T-helper 17 cell (primary cell): ENCODE results near the gene HADHA. TPM values are rescaled to one million over a fixed set of nuclear protein-coding genes. Genes with fewer than 3 reads are reported as not detected.

Source experiments
- ATAC-seq: fragments of 150-1000 bp; cut with Tn5 transposase; 2 replicates; pipeline ENCODE4 v1.10.0; 2021; ENCODE audit warnings: mild to moderate bottlenecking, moderate library complexity
- DNase-seq, 3 donors: peaks; one replicate each; pipeline versions ENCODE4 v3.0.0 to v3.0.0-alpha.2; 2020 to 2021
- H3K9me3 ChIP-seq: one replicate; pipeline ENCODE4 v1.7.0; 2013; ENCODE audit warnings: low read length, mild to moderate bottlenecking; ENCODE audit not compliant: control insufficient read depth, poor library complexity, severe bottlenecking
- H3K27ac Mint-ChIP-seq: one replicate; pipeline ENCODE4 v1.8.0; 2022; ENCODE audit warnings: mild to moderate bottlenecking, moderate library complexity, mixed read lengths
- H3K27me3 Mint-ChIP-seq: one replicate; pipeline ENCODE4 v1.8.0; 2022; ENCODE audit warnings: mixed read lengths
- H3K36me3 Mint-ChIP-seq: one replicate; pipeline ENCODE4 v1.8.0; 2022; ENCODE audit warnings: low read depth, mixed read lengths
- H3K4me1 Mint-ChIP-seq: one replicate; pipeline ENCODE4 v1.8.0; 2022; ENCODE audit warnings: mild to moderate bottlenecking, mixed read lengths
- H3K4me3 Mint-ChIP-seq: one replicate; pipeline ENCODE4 v1.8.0; 2022; ENCODE audit warnings: mild to moderate bottlenecking, moderate library complexity, mixed read lengths
- total RNA-seq, 4 donors: library from RNA in 2 of 4; stranded (reverse) in 2 of 4; gene quantifications; one replicate each; pipeline ENCODE4 v1.2.3 and lab custom pipeline; 2022 to 2026

Gene HADHA
- total RNA-seq, 2 donors from 2014 or later = 77.7 to 78.5 TPM

DNA sequence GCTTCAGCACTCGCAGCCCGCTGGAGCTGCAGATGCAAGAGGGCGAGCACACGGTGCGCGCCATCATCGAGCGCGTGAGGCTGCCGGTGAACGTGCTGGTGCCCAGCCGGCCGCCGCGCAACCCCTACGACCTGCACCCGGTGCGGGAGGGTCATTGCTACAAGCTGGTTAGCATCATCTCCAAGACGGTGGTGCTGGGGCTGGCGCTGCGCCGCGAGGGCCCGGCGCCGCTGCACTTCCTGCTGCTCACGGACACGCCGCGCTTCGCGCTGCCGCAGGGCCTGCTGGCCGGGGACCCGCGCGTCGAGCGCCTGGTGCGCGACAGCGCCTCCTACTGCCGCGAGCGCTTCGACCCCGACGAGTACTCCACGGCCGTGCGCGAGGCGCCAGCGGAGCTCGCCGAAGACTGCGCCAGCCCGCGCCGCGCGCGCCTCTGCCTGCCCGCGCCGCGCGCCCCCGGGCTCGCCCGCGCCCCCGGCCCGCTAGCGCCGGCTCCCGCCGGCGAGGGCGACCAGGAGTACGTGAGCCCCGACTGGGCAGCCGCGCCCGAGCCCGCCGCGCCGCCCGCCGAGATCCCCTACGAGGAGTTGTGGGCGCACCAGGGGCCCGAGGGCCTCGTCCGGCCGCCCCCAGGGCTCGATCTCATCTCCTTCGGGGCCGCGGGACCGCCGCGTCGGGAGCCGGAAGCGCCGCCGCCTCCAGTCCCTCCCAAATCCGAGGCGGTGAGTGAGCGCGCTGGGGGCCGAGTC, 59.7 kb downstream of the HADHA start:
- DNase-seq (peak; percentile 75 to 87 (median 78)), ATAC-seq (peak; percentile 99)
- H3K9me3 ChIP-seq = no peaks in the 10 kb centered on the region
- Mint-ChIP-seq H3K4me1 (peaks cover 23% of the 10 kb centered on the region), H3K4me3 (peak overlapping the region; percentile 84), H3K27ac (no peak overlapping the region), H3K27me3 (peaks cover 16% of the 10 kb centered on the region), H3K36me3 (peaks cover 3% of the 10 kb centered on the region)

- Mint-ChIP-seq H3K27me3 (peaks cover 16% of the 10 kb centered on the region), H3K36me3 (peaks cover 3% of the 10 kb centered on the region), H3K4me3 (peak overlapping the region; percentile 83), H3K4me1 (peaks cover 24% of the 10 kb centered on the region), H3K27ac (no peak overlapping the region)
- ATAC-seq = no peak
- no peak for DNase-seq
- no peaks in the 10 kb centered on the region for H3K9me3 ChIP-seq
Observed at GRCh38 chr2:26184121-26184520, 60.3 kb downstream of the HADHA start.

DNA sequence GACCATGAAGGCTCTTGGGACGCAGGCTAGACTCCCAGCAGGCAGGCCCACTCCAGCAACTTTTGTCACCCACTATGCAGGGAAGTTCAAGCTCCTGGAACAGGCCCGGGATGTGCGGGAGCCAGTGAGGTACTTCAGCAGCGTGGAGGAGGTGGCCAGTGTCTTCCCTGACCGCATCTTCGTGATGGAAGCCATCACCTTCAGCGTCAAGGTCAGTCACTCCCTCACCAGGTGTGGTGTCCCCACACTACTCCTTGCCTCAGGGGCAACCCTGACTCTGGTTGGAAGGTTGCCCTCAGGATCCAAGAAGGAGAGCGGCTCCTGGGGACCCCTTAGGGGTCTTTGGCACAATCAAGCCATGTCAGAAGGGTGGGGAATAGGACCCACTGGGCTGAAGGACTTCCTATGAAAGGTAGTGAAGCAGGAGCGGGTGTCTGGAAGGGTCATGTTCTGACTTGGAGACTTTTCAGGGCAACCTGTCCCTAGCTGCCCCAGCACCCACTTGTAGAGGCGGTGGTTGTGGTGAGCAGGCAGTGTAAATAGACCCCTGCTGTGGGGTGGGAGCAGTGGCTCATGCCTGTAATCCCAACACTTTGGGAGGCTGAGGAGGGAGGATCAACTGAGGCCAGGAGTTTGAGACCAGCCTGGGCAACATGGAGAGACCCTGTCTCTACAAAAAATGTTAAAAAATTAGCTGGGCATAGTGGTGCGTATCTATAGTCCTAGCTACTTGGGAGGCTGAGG, 61.4 kb downstream of the HADHA start:
- peaks cover 3% of the 10 kb centered on the region for H3K36me3 Mint-ChIP-seq
- peaks cover 24% of the 10 kb centered on the region for H3K4me1 Mint-ChIP-seq
- H3K27ac Mint-ChIP-seq = no peak overlapping the region
- peak overlapping the region; percentile 19 for H3K4me3 Mint-ChIP-seq
- H3K9me3 ChIP-seq = no peaks in the 10 kb centered on the region
- DNase-seq = no peak
- peaks cover 16% of the 10 kb centered on the region for H3K27me3 Mint-ChIP-seq
- no peak for ATAC-seq

- peaks cover 24% of the 10 kb centered on the region for H3K4me1 Mint-ChIP-seq
- DNase-seq (no peak), ATAC-seq (no peak)
- no peak overlapping the region for H3K4me3 Mint-ChIP-seq
- peaks cover 16% of the 10 kb centered on the region for H3K27me3 Mint-ChIP-seq
- no peak overlapping the region for H3K27ac Mint-ChIP-seq
- H3K36me3 Mint-ChIP-seq = peaks cover 3% of the 10 kb centered on the region
- no peaks in the 10 kb centered on the region for H3K9me3 ChIP-seq
Observed at GRCh38 chr2:26182441-26182840, 62.0 kb downstream of the HADHA start.

DNA sequence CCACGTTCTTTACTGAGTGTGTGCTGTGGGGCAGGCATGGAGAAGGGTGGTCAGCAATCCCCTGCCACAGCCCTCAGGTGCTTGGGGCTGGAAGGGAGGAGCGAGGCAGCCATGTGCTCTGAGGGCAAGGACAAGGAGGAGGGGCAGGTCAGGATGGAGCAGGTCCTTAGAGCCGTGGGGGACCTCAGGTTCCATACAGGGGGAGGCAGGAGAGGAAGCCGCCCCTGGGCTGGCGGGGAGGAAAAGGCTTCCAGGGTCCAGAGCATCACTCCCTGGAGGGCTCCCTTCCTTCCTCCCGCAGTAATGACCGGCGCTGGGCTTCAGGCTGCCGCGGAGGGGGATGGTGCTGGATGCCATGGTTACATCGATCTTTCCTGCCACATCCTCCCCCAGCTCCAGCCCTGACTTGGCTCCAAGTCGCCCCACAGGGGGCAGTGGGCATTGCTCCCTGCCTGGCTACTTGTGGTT, 65.0 kb downstream of the HADHA start:
- DNase-seq = no peak
- H3K27ac Mint-ChIP-seq = no peak overlapping the region
- H3K4me1 Mint-ChIP-seq = peaks cover 16% of the 10 kb centered on the region
- peaks cover 3% of the 10 kb centered on the region for H3K36me3 Mint-ChIP-seq
- peaks cover 28% of the 10 kb centered on the region for H3K27me3 Mint-ChIP-seq
- no peak for ATAC-seq
- H3K4me3 Mint-ChIP-seq = peak overlapping the region; percentile 74
- H3K9me3 ChIP-seq = no peaks in the 10 kb centered on the region

DNA sequence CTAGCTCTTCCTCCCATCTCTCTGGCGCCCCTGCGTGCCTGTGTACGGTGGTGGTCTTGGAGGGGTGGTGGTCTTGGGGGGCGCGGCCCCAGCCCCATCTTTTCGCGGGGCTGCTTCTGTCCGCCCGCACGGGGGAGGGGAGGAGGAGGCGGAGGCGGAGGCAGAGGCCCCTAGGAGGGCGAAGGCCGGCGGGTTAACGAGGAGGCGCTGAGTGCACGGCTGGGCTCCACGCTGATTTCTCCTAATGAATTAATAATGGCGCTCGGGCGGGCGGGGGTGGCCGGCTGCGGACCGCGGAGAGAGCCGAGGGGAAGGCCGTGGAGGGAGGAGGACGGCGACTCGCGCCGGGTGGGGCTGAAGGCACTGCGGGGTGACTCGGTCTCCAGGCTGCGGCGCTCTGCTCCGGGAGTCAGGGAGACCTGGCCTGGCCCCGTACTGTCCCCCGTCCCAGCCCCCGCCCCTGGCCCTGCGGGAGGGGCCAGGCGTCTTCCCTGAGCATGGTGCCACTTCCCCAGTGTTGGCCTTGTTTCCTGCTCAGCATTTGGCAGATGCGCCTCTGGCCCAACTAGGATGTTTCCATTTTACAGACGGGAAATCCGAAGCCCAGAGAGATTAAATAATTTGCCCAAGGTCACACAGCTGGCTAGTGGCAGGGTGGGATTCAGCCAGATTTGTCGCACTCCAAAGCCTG, 65.5 kb downstream of the HADHA start:
- H3K36me3 Mint-ChIP-seq = peaks cover 3% of the 10 kb centered on the region
- H3K27me3 Mint-ChIP-seq = peaks cover 33% of the 10 kb centered on the region
- ATAC-seq = peak; percentile 71
- no peaks in the 10 kb centered on the region for H3K9me3 ChIP-seq
- H3K27ac Mint-ChIP-seq = no peak overlapping the region
- H3K4me1 Mint-ChIP-seq = peaks cover 19% of the 10 kb centered on the region
- DNase-seq = no peak
- H3K4me3 Mint-ChIP-seq = peak overlapping the region; percentile 74

DNA sequence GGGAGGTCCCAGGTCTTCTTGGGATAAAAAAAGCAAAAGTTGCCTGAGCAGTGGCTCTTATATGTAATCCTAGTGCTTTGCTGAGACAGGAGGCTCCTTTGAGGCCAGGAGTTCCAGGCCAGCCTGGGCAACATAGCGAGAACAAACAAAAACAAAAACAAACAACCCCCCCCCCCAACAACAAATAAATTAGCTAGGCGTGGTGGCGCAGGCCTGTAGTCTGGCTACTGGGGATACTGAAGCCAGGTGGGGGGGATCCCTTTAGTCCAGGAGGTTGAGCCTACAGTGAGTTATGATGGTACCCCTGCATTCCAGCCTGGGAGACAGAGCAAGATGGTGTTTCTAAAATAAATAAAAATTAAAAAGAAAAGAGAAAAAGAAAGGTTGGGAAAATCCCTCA, 66.2 kb downstream of the HADHA start:
- Mint-ChIP-seq H3K4me1 (peaks cover 18% of the 10 kb centered on the region), H3K27me3 (peaks cover 33% of the 10 kb centered on the region), H3K27ac (no peak overlapping the region), H3K36me3 (peaks cover 3% of the 10 kb centered on the region), H3K4me3 (peak overlapping the region; percentile 74)
- H3K9me3 ChIP-seq = no peaks in the 10 kb centered on the region
- no peak for DNase-seq
- no peak for ATAC-seq

DNA sequence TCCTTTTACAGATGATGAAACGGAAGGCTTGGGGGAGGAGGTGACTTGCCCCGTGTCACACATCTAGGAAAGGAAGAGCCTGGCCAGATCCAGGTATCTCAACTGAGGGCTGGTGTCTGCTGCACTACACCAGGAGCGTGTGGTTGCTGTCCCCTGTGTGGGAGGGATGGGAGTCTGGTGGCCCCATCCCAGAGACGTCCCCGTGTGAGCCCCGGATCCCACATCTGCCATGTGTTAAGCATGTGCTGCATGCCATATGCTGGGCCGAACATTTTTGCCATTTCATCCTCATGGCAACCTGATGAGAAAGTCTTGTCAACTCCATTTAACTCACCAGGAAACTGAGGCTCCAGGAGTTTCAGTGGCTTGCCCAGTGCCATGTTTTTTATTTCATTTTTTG, 67.3 kb downstream of the HADHA start:
- no peak for ATAC-seq
- Mint-ChIP-seq H3K27ac (no peak overlapping the region), H3K4me1 (peaks cover 21% of the 10 kb centered on the region), H3K27me3 (peaks cover 35% of the 10 kb centered on the region), H3K4me3 (no peak overlapping the region), H3K36me3 (peaks cover 3% of the 10 kb centered on the region)
- DNase-seq = no peak
- H3K9me3 ChIP-seq = no peaks in the 10 kb centered on the region

DNA sequence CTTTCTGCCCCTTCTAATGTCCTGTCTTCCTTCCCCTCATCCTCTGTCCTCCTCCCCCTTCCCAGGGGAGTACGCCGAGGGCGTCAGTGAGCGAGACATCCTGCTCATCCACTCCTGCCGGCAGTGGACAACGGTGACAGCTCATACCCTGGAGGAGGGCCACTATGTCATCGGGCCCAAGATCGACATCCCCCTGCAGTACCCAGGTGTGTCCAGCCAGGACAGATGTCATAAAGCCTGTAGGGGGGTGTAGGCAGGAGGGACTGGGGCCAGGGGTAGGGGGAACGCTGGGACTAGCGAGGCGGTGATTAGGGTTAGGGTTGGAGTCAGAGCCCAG, 68.2 kb downstream of the HADHA start:
- Mint-ChIP-seq H3K27ac (no peak overlapping the region), H3K4me3 (no peak overlapping the region), H3K4me1 (peaks cover 24% of the 10 kb centered on the region), H3K36me3 (peaks cover 2% of the 10 kb centered on the region), H3K27me3 (peaks cover 41% of the 10 kb centered on the region)
- no peak for ATAC-seq
- H3K9me3 ChIP-seq = no peaks in the 10 kb centered on the region
- no peak for DNase-seq

DNA sequence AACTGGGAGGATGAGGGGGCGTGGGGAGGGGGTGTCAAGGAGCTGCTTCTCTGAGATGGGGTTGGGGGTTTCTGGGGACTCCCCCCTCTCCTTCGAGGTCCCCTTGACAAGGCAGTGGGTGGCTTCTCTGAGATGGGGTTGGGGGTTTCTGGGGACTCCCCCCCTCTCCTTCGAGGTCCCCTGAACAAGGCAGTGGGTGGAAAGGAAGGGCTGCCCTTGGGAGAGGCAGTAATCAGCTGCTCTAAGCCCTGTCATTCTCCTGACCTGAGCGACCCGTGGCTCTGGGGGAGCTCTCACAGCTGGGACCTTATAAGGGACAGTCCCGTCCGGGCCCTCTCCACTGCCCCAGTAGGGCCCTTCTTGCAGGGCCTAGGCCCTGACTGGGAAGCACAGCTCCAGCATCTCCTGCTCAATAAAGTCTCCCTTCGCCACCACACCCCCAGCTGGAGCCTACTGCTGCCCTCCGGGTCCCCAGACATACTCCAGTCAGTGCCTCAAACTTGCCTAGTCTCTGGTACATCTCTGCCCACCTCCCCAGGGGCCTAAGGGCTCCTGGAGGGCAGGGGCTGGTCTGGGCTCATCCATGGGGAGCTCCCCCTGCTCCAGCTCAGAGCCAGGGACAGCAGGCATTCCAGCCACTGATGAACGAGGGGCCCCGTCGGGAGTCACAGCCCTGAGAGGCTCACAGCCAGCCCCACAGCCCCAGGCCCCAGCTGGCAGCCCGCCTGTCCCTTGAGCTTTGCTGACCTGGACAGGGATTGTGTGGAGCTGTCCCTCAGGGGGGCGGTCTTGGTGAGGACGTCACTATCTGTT, 68.8 kb downstream of the HADHA start:
- H3K4me1 Mint-ChIP-seq = peaks cover 22% of the 10 kb centered on the region
- no peak overlapping the region for H3K4me3 Mint-ChIP-seq
- H3K27ac Mint-ChIP-seq = no peak overlapping the region
- H3K36me3 Mint-ChIP-seq = no peaks in the 10 kb centered on the region
- no peak for DNase-seq
- H3K9me3 ChIP-seq = no peaks in the 10 kb centered on the region
- peaks cover 40% of the 10 kb centered on the region for H3K27me3 Mint-ChIP-seq
- no peak for ATAC-seq

GRCh38 chr2:26174691-26175465, 69.6 kb downstream of the HADHA start:
- peaks cover 33% of the 10 kb centered on the region for H3K27me3 Mint-ChIP-seq
- ATAC-seq (no peak), DNase-seq (no peak)
- H3K27ac Mint-ChIP-seq = no peak overlapping the region
- no peaks in the 10 kb centered on the region for H3K9me3 ChIP-seq
- no peaks in the 10 kb centered on the region for H3K36me3 Mint-ChIP-seq
- peaks cover 19% of the 10 kb centered on the region for H3K4me1 Mint-ChIP-seq
- peak overlapping the region; percentile 88 for H3K4me3 Mint-ChIP-seq

GRCh38 chr2:26173776-26174482, 70.5 kb downstream of the HADHA start:
- Mint-ChIP-seq H3K27me3 (peaks cover 37% of the 10 kb centered on the region), H3K4me3 (peak overlapping the region; percentile 88), H3K36me3 (no peaks in the 10 kb centered on the region), H3K4me1 (peaks cover 15% of the 10 kb centered on the region), H3K27ac (no peak overlapping the region)
- ATAC-seq (no peak), DNase-seq (no peak)
- no peaks in the 10 kb centered on the region for H3K9me3 ChIP-seq
